Measurements from ENCODE around the gene PMIS2.

PMIS2 gene

GRCh38 chr19:35585848-35586247 is at the start of gene PMIS2:
PMIS2 (plus strand) TSS chr19:35586173; CDS start chr19:35586260, 87 bp downstream.
- Histone ChIP-seq H3K4me3 (ENCODE audit: low read length) (peak within 1 kb of the TSS; percentile 8), H3K4me1 (ENCODE audit: control insufficient read depth, insufficient read depth, low read length) (peaks cover 16% of the 10 kb centered on the region), H3K9ac (ENCODE audit: low read length) (no peak within 1 kb of the TSS), H3K36me3 (ENCODE audit: control insufficient read depth, insufficient read depth, low read length, severe bottlenecking) (no peaks in the 10 kb centered on the region), H3K9me3 (ENCODE audit: control insufficient read depth, low read length) (peaks cover 6% of the 10 kb centered on the region), H3K27me3 (replicated peaks; ENCODE audit: control insufficient read depth, insufficient read depth, low read length) (peaks cover 30% of the 10 kb centered on the region)
- DNase-seq (ENCODE audit: low read depth): no peak

DNA sequence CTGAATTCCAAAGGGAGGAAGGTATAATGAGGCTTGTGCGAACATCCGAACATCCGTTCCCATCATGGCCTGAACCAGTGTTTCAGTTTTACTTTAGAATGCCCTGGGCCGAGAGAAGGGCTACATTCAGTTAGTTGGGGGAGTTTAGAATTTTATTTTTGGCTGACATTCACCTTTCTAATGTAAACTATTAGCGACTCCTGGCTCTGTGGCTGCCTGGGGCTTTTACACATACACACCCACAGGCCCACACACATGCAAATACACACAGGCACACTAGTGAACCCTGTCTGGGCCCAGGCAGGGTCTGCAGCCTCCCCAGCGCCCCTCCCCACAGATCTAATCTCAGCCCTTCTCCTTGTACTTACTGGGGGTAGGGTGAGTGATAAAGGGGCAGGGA is 46.7 kb upstream of the PMIS2 start:
- DNase-seq (ENCODE audit: low read depth): no peak
- Histone ChIP-seq H3K4me1 (ENCODE audit: control insufficient read depth, insufficient read depth, low read length) (peaks cover 5% of the 10 kb centered on the region), H3K9me3 (ENCODE audit: control insufficient read depth, low read length) (no peaks in the 10 kb centered on the region), H3K9ac (ENCODE audit: low read length) (no peak overlapping the region), H3K4me3 (ENCODE audit: low read length) (no peak overlapping the region), H3K36me3 (ENCODE audit: control insufficient read depth, insufficient read depth, low read length, severe bottlenecking) (peaks cover 7% of the 10 kb centered on the region), H3K27me3 (replicated peaks; ENCODE audit: control insufficient read depth, insufficient read depth, low read length) (no peaks in the 10 kb centered on the region)

DNA sequence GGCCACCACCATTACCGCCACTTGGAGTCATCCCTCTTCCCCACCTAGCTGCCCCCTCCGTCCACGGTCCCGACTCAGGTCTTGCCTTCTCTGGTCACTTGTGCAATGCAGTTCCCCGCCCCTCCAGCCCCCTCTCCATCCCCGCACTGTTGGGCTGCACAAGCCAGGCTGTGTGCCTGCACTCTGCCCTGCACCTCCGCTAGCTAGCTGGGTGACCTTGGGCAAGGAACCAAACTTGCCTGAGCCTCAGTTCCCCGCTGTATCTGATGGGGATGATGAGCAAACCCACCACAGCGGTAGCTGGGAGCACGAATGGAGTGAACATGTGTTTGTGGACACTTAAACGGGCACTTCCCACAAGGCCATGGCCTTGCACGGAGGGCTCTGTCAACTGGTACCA is 46.1 kb upstream of the PMIS2 start:
- no peaks in the 10 kb centered on the region for H3K9me3 ChIP-seq (ENCODE audit: control insufficient read depth, low read length)
- H3K4me1 ChIP-seq (ENCODE audit: control insufficient read depth, insufficient read depth, low read length): peaks cover 9% of the 10 kb centered on the region
- peaks cover 7% of the 10 kb centered on the region for H3K36me3 ChIP-seq (ENCODE audit: control insufficient read depth, insufficient read depth, low read length, severe bottlenecking)
- no peaks in the 10 kb centered on the region for H3K27me3 ChIP-seq (replicated peaks; ENCODE audit: control insufficient read depth, insufficient read depth, low read length)
- H3K9ac ChIP-seq (ENCODE audit: low read length): no peak overlapping the region
- no peak overlapping the region for H3K4me3 ChIP-seq (ENCODE audit: low read length)
- DNase-seq (ENCODE audit: low read depth): no peak

GRCh38 chr19:35540356-35540927 is 45.5 kb upstream of the PMIS2 start:
- no peaks in the 10 kb centered on the region for H3K27me3 ChIP-seq (replicated peaks; ENCODE audit: control insufficient read depth, insufficient read depth, low read length)
- H3K9ac ChIP-seq (ENCODE audit: low read length): no peak overlapping the region
- DNase-seq (ENCODE audit: low read depth): no peak
- H3K4me3 ChIP-seq (ENCODE audit: low read length): no peak overlapping the region
- peaks cover 9% of the 10 kb centered on the region for H3K4me1 ChIP-seq (ENCODE audit: control insufficient read depth, insufficient read depth, low read length)
- H3K9me3 ChIP-seq (ENCODE audit: control insufficient read depth, low read length): no peaks in the 10 kb centered on the region
- peaks cover 7% of the 10 kb centered on the region for H3K36me3 ChIP-seq (ENCODE audit: control insufficient read depth, insufficient read depth, low read length, severe bottlenecking)

- Histone ChIP-seq H3K4me1 (ENCODE audit: control insufficient read depth, insufficient read depth, low read length) (peaks cover 19% of the 10 kb centered on the region), H3K4me3 (ENCODE audit: low read length) (no peak overlapping the region), H3K9me3 (ENCODE audit: control insufficient read depth, low read length) (no peaks in the 10 kb centered on the region), H3K36me3 (ENCODE audit: control insufficient read depth, insufficient read depth, low read length, severe bottlenecking) (peaks cover 11% of the 10 kb centered on the region), H3K9ac (ENCODE audit: low read length) (no peak overlapping the region), H3K27me3 (replicated peaks; ENCODE audit: control insufficient read depth, insufficient read depth, low read length) (no peaks in the 10 kb centered on the region)
- DNase-seq (ENCODE audit: low read depth): no peak
Measured at GRCh38 chr19:35542209-35542608, 43.8 kb upstream of the PMIS2 start.

DNA sequence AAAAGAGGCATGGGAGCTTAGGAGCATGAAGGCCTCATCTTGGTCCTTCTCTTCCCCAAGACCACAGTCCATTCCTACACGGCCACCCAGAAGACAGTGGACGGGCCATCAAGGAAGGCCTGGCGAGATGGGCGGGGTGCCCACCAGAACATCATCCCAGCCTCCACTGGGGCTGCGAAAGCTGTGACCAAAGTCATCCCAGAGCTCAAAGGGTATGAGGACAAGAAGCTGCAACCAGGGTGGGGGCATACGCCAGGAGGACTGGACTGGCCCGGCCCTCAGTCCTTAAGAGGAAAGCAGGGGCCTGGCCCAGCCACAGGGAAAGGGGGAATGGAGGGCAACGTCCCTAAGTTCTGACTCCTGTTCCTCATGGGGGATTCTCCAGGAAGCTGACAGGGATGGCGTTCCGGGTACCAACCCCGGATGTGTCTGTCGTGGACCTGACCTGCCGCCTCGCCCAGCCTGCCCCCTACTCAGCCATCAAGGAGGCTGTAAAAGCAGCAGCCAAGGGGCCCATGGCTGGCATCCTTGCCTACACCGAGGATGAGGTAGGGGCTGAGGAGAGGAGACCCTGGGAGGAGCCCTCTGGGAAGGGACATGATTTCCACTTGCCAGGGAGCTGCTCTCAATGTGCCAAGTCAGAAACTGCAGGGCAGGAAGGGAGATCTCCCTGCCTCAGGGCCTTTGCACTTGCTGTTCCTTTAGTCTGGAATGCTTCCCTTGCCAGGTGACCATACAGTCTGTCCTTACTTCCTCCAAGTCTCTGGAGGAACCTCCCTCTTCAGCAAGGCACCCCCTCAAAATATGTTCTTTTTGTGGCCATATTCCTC is 42.5 kb upstream of the PMIS2 start:
- H3K9ac ChIP-seq (ENCODE audit: low read length): no peak overlapping the region
- H3K9me3 ChIP-seq (ENCODE audit: control insufficient read depth, low read length): no peaks in the 10 kb centered on the region
- H3K27me3 ChIP-seq (replicated peaks; ENCODE audit: control insufficient read depth, insufficient read depth, low read length): no peaks in the 10 kb centered on the region
- peaks cover 19% of the 10 kb centered on the region for H3K4me1 ChIP-seq (ENCODE audit: control insufficient read depth, insufficient read depth, low read length)
- H3K36me3 ChIP-seq (ENCODE audit: control insufficient read depth, insufficient read depth, low read length, severe bottlenecking): peaks cover 11% of the 10 kb centered on the region
- no peak for DNase-seq (ENCODE audit: low read depth)
- H3K4me3 ChIP-seq (ENCODE audit: low read length): peak overlapping the region; percentile 97

- H3K9ac ChIP-seq (ENCODE audit: low read length): peak overlapping the region; percentile 98
- no peak for DNase-seq (ENCODE audit: low read depth)
- no peaks in the 10 kb centered on the region for H3K27me3 ChIP-seq (replicated peaks; ENCODE audit: control insufficient read depth, insufficient read depth, low read length)
- no peaks in the 10 kb centered on the region for H3K9me3 ChIP-seq (ENCODE audit: control insufficient read depth, low read length)
- peaks cover 11% of the 10 kb centered on the region for H3K36me3 ChIP-seq (ENCODE audit: control insufficient read depth, insufficient read depth, low read length, severe bottlenecking)
- peak overlapping the region; percentile 97 for H3K4me3 ChIP-seq (ENCODE audit: low read length)
- peaks cover 19% of the 10 kb centered on the region for H3K4me1 ChIP-seq (ENCODE audit: control insufficient read depth, insufficient read depth, low read length)
Measured at GRCh38 chr19:35544110-35544802, 41.7 kb upstream of the PMIS2 start.

- Histone ChIP-seq H3K36me3 (ENCODE audit: control insufficient read depth, insufficient read depth, low read length, severe bottlenecking) (peaks cover 8% of the 10 kb centered on the region), H3K9me3 (ENCODE audit: control insufficient read depth, low read length) (no peaks in the 10 kb centered on the region), H3K4me3 (ENCODE audit: low read length) (peak within 1 kb of the TSS; percentile 97), H3K27me3 (replicated peaks; ENCODE audit: control insufficient read depth, insufficient read depth, low read length) (no peaks in the 10 kb centered on the region), H3K9ac (ENCODE audit: low read length) (peak within 1 kb of the TSS; percentile 98), H3K4me1 (ENCODE audit: control insufficient read depth, insufficient read depth, low read length) (peaks cover 19% of the 10 kb centered on the region)
- peak; percentile 96 for DNase-seq (ENCODE audit: low read depth)
Measured at GRCh38 chr19:35545001-35545854, 40.7 kb upstream of the PMIS2 start, which contains the start of gene TMEM147. TMEM147 (plus strand) TSS chr19:35545626; CDS start chr19:35545740, 114 bp downstream.

- Histone ChIP-seq H3K36me3 (ENCODE audit: control insufficient read depth, insufficient read depth, low read length, severe bottlenecking) (peaks cover 4% of the 10 kb centered on the region), H3K27me3 (replicated peaks; ENCODE audit: control insufficient read depth, insufficient read depth, low read length) (no peaks in the 10 kb centered on the region), H3K9ac (ENCODE audit: low read length) (peak overlapping the region; percentile 98), H3K4me1 (ENCODE audit: control insufficient read depth, insufficient read depth, low read length) (peaks cover 19% of the 10 kb centered on the region), H3K9me3 (ENCODE audit: control insufficient read depth, low read length) (no peaks in the 10 kb centered on the region), H3K4me3 (ENCODE audit: low read length) (peak overlapping the region; percentile 97)
- peak; percentile 61 for DNase-seq (ENCODE audit: low read depth)
Measured at GRCh38 chr19:35545855-35546381, 40.1 kb upstream of the PMIS2 start.

DNA sequence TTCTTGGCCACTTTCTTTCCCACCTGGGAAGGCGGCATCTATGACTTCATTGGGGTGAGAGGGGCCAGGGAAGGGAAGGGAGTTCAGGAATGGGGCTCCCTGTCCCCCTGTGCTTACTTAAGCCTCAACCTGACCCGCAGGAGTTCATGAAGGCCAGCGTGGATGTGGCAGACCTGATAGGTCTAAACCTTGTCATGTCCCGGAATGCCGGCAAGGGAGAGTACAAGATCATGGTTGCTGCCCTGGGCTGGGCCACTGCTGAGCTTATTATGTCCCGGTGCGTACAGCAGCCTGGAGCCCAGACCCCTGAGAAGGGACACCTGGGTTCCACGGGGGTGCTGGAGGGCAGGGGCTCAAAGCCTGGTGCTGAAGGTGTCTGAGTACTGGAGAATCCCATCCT is 39.4 kb upstream of the PMIS2 start:
- no peaks in the 10 kb centered on the region for H3K9me3 ChIP-seq (ENCODE audit: control insufficient read depth, low read length)
- H3K27me3 ChIP-seq (replicated peaks; ENCODE audit: control insufficient read depth, insufficient read depth, low read length): no peaks in the 10 kb centered on the region
- H3K9ac ChIP-seq (ENCODE audit: low read length): peak overlapping the region; percentile 98
- peaks cover 19% of the 10 kb centered on the region for H3K4me1 ChIP-seq (ENCODE audit: control insufficient read depth, insufficient read depth, low read length)
- peak overlapping the region; percentile 97 for H3K4me3 ChIP-seq (ENCODE audit: low read length)
- peaks cover 4% of the 10 kb centered on the region for H3K36me3 ChIP-seq (ENCODE audit: control insufficient read depth, insufficient read depth, low read length, severe bottlenecking)
- no peak for DNase-seq (ENCODE audit: low read depth)
